RPMI7951 (cell line): Measurements from ENCODE around the gene SART1. TPM values are rescaled to one million over a fixed set of nuclear protein-coding genes. Genes with fewer than 3 reads are reported as not detected.
A peak's percentile ranks its signal among the peaks of the same experiment; 100 is the strongest.

Experiments
- DNase-seq: peaks from one replicate; pipeline ENCODE4 v3.0.0-alpha.2; 2012; ENCODE audit warnings: low read depth
- total RNA-seq: library from RNA; depleted of rRNA; stranded (reverse); fragments of >200 nt; shearing (Covaris generic); gene quantifications from 2 replicates; pipeline ENCODE4 v1.2.3, GENCODE V29; 2014

SART1 gene
- total RNA-seq, 1 experiment from 2014 or later, result 39.4 TPM

- no peak for DNase-seq
These were observed 5.9 kb downstream of the SART1 start for GRCh38 chr11:65967329-65967934.

- DNase-seq, result no peak
These were observed 7.3 kb downstream of the SART1 start for GRCh38 chr11:65968600-65969482.

GRCh38 chr11:65972116-65972515, 10.6 kb downstream of the SART1 start:
- DNase-seq, result no peak

GRCh38 chr11:65973439-65974110, 12.0 kb downstream of the SART1 start:
- DNase-seq, result peak; percentile 14

- no peak for DNase-seq
These were observed 14.2 kb downstream of the SART1 start for GRCh38 chr11:65975771-65976170.

- DNase-seq, result no peak
These were observed 15.0 kb downstream of the SART1 start for GRCh38 chr11:65976216-65977176.

- DNase-seq, result no peak
These were observed 16.3 kb downstream of the SART1 start for GRCh38 chr11:65977621-65978390.

- DNase-seq, result no peak
These were observed 17.1 kb downstream of the SART1 start for GRCh38 chr11:65978391-65979238.

GRCh38 chr11:65979261-65979759, 17.8 kb downstream of the SART1 start:
- DNase-seq, result no peak

- no peak for DNase-seq
These were observed 19.7 kb downstream of the SART1 start for GRCh38 chr11:65981101-65981740.

- no peak for DNase-seq
These were observed 20.7 kb downstream of the SART1 start for GRCh38 chr11:65981972-65982823.

GRCh38 chr11:65982824-65983588, 21.5 kb downstream of the SART1 start:
- no peak for DNase-seq

GRCh38 chr11:65983589-65983987, 22.1 kb downstream of the SART1 start:
- no peak for DNase-seq

- no peak for DNase-seq
These were observed 25.8 kb downstream of the SART1 start for GRCh38 chr11:65987336-65987735.

GRCh38 chr11:65988791-65989592, 27.5 kb downstream of the SART1 start:
- DNase-seq, result peak; percentile 92

GRCh38 chr11:65992056-65992455, 30.5 kb downstream of the SART1 start:
- no peak for DNase-seq
